Activated T-cell treated with anti-CD3 and anti-CD28 coated beads for 48 hours (primary cell): ENCODE data around the gene PDE4D.
"Not testable (repeated sequence)": the region's sequence is repeated elsewhere in the genome, so short reads cannot be mapped to it uniquely, and the experiment has no call there.

Experiments used
- DNase-seq: peaks from one replicate; pipeline ENCODE4 v3.0.0-alpha.2; 2020; ENCODE audit warnings: low read depth

The PDE4D gene

DNA sequence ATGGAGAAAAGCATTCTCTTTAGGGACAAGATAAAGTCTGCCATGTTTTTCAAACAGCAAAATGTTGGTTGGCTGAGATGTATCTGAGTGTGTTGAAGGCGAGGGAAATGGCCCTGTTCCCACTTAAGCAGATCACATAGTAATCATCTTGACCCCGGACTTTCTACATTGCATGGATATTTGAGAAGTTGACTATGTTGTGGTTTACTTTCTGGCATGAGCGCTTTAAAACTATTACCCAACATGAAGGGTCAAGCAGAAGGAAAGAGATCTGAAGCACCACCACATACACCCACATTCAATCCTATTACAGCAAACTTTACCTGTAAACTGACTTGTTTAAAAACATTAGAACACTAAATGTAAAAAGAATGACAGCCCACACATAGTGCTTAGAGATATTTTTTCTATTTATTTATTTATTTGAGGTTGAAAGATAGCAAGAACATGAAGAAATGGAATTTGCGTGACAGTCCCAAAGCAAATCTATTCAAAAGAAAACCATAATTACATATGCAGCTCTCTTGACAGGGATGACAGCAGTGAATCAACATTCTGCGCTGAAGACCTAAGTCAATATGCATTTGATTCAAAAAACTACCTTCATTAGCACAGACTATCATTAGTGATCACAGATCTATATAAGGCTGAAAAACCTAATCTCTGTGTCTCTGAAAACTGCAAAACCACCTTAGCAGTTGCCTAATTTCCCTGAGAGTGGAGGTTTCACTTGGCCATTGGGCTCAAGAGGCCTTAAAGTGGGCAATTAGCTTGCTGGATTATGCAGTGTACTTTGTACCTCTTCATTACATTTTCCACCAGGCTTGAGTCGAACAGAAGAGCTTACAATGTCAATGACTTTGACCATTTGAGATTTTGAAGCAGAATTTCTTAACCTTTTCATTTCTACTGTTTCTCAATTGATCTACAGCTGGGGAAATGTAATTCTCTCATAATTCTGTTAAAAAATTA lies 195.0 kb downstream of the PDE4D start:
- no peak for DNase-seq

DNA sequence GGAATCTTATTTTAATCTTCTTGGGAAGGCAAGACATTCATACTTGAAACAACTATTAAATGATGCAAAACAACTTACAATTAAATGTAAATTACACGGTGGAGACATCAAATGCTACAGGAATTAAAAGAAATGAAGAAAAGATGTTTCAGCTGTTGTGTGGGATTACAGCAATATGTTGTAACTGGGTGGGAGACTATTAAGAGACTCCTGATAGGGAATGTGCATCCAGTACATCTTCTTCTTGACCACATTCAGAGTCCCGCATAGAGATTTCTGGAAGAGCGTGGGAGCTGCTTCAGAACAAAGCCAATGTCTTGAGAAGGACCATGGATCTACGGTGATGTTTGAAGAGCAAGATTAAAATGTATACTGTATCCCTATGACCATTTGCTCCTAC lies 199.1 kb downstream of the PDE4D start:
- DNase-seq: no peak

DNA sequence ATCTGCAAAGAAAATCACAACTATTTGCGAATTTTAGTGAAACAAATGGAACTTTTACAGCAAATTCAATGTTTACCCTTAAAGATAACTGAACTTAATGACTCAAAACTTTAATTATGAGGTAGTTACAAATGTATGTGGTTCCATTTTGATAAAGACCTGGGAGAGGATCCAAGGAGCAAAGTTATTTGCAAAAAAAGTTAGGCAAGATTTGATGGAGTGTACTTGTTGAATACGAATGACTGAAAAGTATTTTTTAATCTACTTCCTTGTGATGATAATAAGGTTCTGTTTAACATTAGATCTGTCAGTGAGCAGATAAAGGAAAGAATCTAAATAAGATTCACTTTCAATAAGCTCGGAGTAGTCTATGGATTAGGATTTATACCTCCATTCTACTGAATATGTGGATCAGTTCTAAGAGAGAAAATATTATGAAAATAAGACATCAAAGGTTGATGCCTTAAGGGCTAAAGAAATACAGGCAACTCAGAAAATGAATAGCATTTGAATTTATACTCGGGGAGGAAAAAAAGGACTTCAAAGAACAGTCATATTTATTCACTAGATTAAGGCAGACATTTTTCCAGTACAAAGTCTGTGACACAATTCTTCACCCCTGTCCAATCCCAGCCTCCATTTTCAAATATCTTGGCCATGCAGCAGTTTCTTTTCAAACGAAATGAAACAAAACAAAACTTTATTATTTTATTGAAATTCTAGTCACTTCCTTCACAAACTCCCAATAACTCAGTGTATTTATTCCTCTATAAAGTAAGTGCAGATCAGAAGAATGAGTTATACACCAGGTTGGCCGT lies 199.8 kb downstream of the PDE4D start:
- DNase-seq: no peak

DNA sequence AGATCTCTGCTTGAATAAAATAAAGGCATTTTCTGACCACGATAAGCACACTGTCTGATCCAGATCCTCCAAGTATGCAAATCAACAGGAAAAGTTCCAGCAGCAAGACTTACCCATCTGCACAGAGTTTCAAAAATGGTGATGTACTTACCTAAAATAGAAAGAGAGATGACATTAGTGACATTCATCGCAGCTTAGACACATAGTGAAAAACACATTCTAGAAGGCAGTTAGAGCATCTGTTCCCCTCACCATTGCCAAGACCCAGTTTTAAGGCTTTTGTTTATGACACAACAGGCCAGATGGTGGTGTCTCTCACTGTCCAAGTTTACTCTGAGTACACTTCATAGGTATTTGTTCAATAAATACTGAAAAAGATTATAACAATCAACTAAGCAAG lies 207.7 kb downstream of the PDE4D start:
- DNase-seq: no peak

DNA sequence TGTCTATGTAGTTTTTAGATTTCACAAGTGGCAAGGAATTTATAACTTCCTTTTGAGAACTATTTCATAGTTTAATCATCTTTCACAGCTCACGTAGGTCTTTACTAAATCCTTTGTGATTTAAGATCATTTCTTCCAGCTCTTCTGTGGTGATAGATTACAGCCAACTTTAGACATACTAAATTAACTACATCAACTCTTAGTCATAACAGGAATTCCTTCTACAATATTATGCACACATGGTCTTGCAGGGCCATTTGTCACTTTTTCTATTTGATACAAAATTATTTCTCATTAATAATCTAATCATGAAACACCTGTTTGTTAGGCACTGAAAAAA lies 208.4 kb downstream of the PDE4D start:
- DNase-seq: no peak

DNA sequence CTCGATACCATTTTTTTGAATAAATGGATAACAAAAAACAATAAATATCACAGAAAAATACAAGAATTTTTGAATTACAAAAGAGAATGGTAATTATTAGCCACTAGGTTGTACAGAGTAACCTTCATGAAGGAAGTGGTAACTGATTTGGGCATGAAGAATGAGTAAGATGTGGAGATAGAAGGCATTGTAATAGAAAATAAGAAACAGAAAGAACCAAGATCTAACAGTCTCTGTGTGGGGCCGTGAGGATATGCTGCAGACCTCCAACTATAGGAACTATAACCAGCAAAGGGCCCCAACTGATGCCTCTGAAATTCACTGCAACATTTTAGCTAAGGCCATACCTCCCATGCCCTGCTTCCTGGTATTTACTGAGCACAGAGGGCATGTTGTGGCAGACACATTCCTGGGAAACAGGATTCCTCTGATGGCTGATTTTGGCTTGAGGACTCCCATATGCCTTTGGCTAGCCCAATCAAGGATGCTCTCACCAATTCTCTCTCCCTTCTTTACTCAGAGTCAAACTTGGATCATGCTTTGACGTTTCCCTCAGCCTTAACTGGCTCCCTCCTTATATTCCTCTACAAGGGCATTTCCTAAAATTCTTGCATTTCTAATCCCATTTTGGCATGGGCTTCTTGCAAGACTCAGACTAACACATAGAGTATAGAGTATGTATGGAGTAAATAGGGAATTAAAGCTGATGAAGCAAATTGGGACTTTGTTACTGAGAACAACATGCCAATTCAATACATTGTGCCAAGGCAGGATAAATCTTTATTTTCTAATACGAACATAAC lies 208.9 kb downstream of the PDE4D start:
- DNase-seq: no peak

DNA sequence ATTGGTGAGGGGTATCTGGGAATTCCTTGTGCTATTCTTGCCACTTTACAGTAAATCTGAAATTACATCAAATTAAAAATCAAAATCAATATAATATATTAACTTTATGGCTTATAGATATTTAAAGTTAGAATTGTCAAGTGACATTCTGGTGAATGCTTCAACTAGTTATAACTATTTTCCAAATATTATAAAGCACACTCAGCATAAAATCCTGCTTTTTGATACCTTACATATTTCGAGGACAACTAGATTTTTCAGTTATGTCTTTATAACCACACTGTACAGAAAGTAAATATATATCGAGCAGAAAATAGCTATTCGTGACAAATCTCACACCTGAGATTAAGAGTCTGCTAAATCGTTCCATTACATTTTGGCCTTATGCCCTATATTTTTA lies 210.2 kb downstream of the PDE4D start:
- no peak for DNase-seq

DNA sequence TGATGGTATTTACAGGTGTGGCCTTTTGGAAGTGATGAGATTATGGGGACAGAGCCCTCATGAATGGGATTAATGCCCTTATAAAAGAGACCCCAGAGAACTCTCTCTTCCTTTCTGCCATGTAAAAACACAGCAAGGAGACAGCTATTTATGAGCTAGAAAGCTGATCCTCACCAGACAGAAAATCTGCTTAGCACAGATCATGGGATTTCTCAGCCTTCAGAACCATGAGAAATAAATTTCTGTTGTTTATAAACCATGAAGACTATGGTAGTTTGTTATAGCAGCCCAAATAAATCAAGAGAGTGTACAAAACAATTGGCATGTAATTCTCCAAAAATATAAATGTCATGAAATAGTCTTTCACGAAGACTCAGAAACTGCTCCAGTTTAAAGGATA lies 211.0 kb downstream of the PDE4D start:
- no peak for DNase-seq

DNA sequence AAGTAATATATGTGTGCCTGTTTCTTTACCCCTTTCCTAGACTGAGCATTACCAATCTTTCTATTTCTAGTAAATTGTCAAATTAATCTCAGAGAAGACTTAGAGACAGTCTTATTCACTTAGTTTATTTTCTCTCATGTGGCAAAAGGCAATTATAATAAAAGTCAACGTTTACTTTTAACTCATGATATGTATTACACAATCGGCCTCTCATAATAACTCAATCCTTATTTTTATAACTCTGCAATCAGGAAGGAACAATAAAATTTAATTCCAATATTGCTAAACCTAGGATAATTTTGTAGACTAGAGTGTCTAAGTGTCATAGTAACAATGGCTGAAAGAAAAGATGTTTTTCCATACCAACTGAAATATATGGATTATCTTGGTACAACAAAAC lies 214.6 kb downstream of the PDE4D start:
- no peak for DNase-seq

DNA sequence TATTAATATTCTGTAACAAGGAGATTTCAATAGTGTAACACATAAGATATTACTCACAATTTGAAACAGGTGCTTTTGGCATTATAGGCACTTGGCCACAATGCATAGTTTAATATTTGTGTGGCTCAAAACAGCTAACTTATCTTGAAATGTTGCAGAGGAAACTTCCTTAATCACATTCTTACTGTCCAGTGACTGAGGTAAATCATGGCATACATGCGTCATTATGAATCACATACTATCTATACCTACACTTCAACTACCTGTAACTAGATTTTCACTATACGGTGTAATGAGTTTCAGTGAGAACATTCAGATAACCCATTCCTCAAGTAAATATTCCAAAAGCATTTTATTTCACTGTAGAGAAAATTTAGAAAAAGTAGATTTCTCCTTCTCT lies 218.8 kb downstream of the PDE4D start:
- no peak for DNase-seq

DNA sequence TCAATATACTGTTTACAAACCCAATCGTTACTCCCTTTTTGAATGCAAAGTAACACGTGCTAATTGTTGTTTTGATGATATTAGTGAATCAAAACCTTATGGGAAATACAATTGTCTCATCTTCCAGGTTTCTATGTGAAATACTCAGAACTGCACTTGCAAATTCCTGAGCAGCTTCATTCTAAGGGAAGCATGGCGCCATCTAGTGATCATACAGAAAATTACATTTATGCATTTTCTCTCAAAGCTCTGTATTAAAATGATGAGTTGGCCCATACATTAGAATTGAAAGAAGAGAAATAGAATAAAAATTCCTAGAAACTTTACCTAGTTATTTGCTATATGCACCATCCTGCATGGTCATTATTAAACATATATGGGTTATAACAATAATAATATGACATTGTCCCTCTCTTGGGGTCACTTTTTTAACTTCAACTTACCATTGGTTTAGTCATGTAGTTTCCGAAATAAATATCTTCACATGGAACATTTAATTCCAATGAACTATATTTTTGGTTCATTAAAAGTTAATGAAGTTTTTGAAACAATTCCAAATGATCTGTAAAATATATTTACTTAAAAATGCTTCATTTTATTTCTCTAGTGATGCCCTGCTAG lies 220.0 kb downstream of the PDE4D start:
- no peak for DNase-seq

DNA sequence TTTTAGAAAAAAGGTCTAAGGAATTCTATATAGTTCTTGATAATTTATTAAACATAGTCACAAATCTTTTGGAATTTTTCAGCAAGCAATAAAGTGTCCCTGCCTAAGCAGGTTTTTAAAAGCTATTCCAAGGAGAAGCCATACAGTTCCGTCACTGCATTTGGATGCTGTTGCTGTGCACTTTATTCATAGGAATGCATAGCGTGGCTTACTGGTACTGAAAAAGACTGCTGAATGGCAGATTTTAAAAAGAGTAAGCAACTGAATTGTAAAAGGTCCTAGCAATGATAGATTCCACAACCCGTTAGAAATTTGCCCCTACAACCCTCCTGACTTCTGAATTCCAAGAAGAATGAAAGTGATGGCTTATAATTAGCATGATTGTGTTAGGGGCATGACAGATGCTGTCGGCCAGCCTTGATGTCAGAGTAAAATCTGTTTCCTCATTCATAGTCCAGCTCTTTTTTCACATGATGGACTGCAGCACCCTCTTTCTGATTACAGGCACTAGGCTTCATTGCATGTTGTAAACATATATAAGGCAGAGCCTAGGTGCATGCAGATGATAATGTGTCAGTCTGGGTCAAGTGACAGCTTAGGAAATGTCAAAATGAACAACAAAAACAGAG lies 227.0 kb downstream of the PDE4D start:
- no peak for DNase-seq

DNA sequence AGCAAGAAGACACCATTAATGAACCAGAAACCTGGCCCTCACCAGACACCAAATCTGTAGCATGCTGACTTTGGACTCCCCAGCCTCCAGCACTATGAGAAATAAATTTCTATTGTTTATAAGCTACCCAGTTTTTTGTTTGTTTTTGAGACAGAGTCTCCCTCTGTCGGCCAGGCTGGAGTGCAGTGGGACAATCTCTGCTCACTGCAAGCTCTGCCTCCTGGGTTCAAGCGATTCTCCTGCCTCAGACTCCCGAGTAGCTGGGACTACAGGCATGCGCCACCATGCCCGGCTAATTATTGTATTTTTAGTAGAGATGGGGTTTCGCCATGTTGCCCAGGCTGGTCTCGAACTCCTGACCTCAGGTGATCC lies 227.7 kb downstream of the PDE4D start:
- DNase-seq: not testable (repeated sequence)

DNA sequence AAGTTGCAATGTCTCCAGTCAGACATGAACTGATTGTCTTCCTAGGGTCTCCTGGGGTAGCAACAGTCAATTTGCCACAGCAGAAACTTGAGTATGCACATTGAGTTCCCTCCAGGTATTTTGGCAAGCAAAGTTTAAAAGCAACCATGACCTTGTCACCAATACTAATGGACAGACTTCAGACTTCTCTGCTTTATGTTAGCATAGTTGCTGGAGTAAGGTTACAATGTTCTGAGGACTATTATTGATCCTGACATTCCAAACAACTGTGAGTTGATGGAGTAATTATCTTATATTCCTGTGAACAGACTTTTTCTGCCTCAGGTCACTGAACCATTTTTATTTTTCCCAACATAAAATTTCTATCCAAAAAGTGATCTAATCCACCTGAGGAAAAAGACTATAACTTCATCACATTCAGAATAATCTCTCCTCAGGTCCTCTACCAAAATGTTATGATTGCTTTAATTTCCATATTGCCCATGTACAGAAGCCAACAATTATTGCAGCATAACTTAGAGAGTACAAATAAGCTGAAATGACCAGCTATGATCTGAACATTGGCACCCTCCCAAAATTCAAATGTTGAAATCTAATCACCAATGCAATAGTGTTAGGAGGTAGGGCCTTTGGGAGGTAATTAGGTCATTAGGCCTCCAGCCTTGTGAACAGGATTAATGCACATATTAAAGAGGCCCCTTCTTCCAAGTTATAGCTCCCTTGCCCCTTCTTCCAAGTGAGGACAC lies 228.3 kb downstream of the PDE4D start:
- no peak for DNase-seq

DNA sequence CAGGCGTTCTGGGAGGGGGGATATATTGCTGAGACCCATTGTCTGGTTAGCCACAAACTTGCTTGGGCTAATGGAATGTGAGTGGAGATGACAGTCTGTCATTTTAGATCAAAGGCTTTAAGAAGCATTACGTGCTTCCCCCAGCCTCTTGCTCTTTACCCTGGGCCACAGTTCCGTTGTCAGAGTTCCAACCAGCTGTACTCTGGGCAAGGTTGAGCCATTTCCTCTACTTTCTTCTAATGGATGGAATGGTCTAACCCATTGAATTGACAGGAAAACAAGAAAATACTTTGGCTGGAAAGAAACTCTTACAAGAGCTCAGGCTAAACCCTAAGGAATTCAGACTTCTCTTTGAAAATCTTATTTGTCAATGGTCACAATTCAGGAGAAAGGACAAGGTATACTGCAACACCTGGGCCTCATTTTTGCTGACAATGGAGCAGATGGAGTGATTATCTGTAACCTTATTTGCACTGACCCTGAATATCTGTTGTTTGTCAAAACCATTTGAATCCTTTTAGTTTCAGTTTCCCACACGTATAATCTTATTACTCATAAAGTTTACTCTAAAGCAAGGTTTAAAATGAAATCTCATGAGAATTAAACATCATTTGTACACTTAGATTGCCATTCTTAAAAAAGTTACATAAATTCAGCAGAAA lies 231.4 kb downstream of the PDE4D start:
- no peak for DNase-seq

DNA sequence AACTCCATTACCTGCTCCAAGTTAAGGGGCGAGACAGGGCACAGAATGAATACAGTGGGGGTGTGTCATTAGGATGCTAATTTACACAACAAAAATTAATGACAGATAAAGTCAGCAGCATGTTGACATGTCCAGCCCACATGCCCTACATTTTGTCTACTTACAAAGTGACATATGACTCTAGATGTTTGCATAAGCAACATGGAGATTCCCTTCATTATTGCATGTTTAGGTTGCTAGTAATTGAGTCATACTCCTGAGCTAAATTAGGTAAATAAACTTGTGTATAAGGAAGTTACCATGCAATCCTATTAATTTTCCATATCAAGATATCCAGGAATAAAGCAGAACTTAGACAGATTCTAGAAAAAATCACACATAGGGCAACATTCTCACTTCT lies 232.2 kb downstream of the PDE4D start:
- no peak for DNase-seq

DNA sequence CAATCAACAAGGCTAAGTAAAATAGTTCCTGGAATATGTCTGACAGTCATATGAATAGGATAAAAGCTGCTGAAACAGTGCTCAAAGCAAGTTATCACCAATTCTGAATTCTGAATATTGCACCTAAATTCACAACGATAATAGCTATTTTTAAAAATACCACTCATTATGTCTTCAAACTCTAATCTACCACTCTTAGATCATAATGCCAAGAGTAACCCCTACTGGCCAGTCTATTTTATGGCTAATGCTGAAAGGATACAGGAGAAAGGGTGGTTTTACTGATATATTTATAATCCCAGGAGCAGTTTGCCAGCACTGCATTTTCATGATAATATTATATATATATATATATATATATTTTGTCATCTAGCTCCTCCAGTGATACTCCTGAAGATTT lies 232.8 kb downstream of the PDE4D start:
- DNase-seq: no peak

DNA sequence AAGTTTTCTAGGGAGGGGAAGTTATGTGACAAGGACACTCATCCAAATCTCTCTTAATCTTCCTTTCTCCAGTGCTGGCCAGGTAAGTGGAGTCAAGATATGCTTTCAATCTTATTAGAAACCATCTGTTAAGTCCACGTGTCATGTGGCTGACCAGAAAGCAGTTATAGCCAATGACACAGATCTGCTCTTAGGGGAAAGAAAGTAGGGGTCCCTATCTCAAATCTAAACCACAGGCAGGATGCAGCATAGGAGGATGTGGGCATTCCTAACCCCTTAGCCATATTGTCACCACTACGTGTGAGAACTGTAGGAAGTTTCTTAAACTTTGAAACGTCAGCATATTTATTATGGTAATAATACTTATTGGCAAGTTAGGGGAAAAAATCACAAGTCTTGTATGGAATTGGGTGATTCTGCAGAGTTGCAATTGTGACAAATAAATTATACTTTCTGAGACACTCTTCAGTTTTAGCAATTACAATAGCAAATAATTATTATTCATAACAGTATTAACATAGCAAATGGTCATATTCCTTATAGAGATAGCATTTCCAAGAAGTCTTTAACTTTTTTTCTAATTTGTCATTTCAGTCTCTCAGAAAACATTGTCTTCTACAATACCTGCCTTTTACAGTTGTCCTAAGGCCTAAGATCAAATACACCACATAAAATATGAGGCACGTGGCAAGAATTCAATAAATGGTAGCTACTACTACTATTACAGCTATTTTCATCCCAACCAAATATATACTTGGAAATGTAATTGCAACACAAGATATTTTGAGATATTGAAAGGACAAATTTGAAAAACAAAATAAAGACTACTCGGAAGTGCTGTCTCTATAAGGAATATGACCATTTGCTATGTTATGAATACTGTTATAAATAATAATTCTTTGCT lies 236.9 kb downstream of the PDE4D start:
- no peak for DNase-seq

DNA sequence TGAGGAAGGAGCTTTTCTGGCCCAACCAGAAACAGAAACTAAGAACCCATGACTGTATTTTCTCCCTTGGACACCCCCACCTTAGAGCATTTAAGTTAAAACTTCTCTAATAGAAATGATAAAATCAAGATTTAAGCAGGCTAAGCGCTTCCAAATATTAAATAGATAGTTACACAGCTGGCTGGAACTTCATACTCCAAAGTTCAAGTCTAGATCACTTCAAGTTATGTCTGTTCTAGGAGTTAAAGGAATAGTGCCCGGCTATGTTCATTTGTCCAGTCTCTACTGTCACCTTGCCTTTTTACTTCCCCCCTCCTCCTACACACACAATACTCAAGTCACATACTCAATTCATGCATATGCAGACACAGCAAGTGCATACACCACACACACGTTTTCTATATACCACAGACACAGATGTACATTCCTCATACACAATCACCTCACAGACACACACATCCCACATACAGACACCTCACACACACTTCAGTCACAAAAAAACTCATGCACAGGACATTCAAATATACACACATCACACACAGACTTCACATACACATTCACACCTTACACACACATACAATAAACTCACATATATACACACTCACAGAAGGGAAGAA lies 237.7 kb downstream of the PDE4D start:
- DNase-seq: no peak
